OCI-LY3 (cell line): ENCODE data around the gene TOM1L2.
A peak's percentile ranks its signal among the peaks of the same experiment; 100 is the strongest.

ENCODE experiments used
- H2AFZ ChIP-seq: fragments of 200-600, 300-600 bp; shearing (Covaris generic); 2 replicates; pipeline ENCODE4 v1.6.0; 2014; ENCODE audit warnings: antibody characterized with exemption, low read depth, low read length
- H3K27ac ChIP-seq: fragments of 200-600, 300-600 bp; sonication (generic); 2 replicates; pipeline ENCODE4 v1.5.1; 2014; ENCODE audit warnings: mild to moderate bottlenecking, low read length, moderate library complexity, mixed read lengths
- H3K27me3 ChIP-seq: fragments of 200-600, 300-600 bp; sonication (generic); 2 replicates; pipeline ENCODE4 v1.6.1; 2014; ENCODE audit warnings: low read depth, low read length, mixed read lengths
- H3K36me3 ChIP-seq: fragments of 200-600, 300-600 bp; sonication (generic); replicated peaks from 2 replicates; pipeline ENCODE3; 2014; ENCODE audit warnings: low read depth, low read length, mixed read lengths
- H3K4me1 ChIP-seq: fragments of 300-600, 200-600 bp; sonication (generic); 2 replicates; pipeline ENCODE4 v1.6.1; 2014; ENCODE audit warnings: low read length, mixed read lengths
- H3K4me2 ChIP-seq: fragments of 200-600, 300-600 bp; sonication (generic); 2 replicates; pipeline ENCODE4 v1.6.1; 2014; ENCODE audit warnings: low read length, mixed read lengths
- H3K4me3 ChIP-seq: fragments of 300-600, 200-600 bp; sonication (generic); 2 replicates; pipeline ENCODE4 v1.5.1; 2014; ENCODE audit warnings: antibody characterized with exemption, mild to moderate bottlenecking, low read length, moderate library complexity
- H3K79me2 ChIP-seq: fragments of 300-600, 200-600 bp; shearing (Covaris generic); 2 replicates; pipeline ENCODE4 v1.6.1; 2014; ENCODE audit warnings: mild to moderate bottlenecking, low read length, mixed read lengths
- H3K9ac ChIP-seq: fragments of 300-600, 200-600 bp; shearing (Covaris generic); 2 replicates; pipeline ENCODE4 v1.6.0; 2014; ENCODE audit warnings: mild to moderate bottlenecking, low read length, moderate library complexity
- H3K9me3 ChIP-seq: fragments of 200-600, 300-600 bp; shearing (Covaris generic); 2 replicates; pipeline ENCODE4 v1.6.1; 2014; ENCODE audit warnings: low read length, mixed read lengths; ENCODE audit not compliant: insufficient read depth
- H4K20me1 ChIP-seq: fragments of 200-600, 300-600 bp; sonication (generic); 2 replicates; pipeline ENCODE4 v1.6.1; 2016; ENCODE audit warnings: low read length, mixed read lengths; ENCODE audit not compliant: insufficient read depth
- EZH2phosphoT487 ChIP-seq: fragments of 200-600 bp; shearing (Covaris generic); IDR thresholded peaks from 2 replicates; pipeline ENCODE4 v1.6.1; 2018; ENCODE audit warnings: antibody characterized with exemption, mixed run types, low read depth
- TF ChIP-seq, protein P1 (sequence below): fragments of 200-600, 300-600 bp; sonication (generic); IDR thresholded peaks from 2 replicates; pipeline ENCODE4 v1.5.1; 2014; ENCODE audit warnings: antibody characterized with exemption, low read length, low read depth

TOM1L2 gene

DNA sequence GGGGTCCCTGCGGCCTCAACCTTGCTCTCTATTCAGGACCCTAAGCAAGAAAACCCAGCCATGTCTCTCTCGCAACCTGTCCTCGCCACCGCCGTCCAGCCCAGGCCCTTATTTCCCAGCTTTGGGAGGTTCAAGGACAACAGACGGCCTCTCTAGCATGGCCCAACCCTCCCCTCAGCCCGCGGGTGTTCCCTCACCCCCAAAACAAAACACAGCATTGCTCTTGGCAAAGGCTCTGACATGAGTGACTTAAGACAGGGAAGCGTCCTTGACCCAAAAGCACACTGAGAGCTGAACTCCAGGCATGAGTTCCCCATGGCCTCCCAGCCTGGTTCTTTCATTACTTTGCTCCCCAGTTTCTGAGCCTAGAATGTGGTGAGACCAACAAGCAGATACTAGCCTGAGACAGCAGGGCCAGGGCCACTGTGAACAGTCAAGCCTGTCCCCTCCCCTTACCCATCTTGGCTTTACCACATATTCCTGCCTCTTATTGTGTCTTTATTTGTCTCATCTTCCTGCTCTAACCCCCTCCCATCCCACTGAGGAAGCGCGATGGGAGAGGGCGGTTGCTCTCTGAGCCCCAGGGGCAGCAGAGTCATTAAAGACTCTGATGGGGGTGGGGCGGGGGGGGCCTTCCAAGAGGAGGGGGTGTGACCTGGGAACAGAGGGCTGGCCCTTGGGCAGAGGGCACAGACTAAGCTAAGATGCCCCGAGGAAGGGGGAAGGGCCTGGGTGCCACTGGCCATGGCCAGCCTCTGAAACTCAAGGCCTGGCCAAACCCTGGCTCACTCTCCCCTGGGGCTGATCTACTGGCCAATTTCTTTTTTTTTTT lies 147.2 kb downstream of the TOM1L2 start:
- Histone ChIP-seq H3K4me2 (peak overlapping the region; percentile 82; the same call in 1 of the 2 replicates), H3K4me3 (no peak overlapping the region), H2AFZ (no peak overlapping the region), H4K20me1 (peaks cover 27% of the 10 kb centered on the region), H3K4me1 (peaks cover 28% of the 10 kb centered on the region), H3K27ac (no peak overlapping the region; the same call in 1 of the 2 replicates), H3K79me2 (peaks cover 4% of the 10 kb centered on the region; the same call in 1 of the 2 replicates), H3K27me3 (no peaks in the 10 kb centered on the region), H3K9me3 (no peaks in the 10 kb centered on the region), H3K36me3 (no peaks in the 10 kb centered on the region), H3K9ac (no peak overlapping the region)
- TF ChIP-seq, protein P1, sequence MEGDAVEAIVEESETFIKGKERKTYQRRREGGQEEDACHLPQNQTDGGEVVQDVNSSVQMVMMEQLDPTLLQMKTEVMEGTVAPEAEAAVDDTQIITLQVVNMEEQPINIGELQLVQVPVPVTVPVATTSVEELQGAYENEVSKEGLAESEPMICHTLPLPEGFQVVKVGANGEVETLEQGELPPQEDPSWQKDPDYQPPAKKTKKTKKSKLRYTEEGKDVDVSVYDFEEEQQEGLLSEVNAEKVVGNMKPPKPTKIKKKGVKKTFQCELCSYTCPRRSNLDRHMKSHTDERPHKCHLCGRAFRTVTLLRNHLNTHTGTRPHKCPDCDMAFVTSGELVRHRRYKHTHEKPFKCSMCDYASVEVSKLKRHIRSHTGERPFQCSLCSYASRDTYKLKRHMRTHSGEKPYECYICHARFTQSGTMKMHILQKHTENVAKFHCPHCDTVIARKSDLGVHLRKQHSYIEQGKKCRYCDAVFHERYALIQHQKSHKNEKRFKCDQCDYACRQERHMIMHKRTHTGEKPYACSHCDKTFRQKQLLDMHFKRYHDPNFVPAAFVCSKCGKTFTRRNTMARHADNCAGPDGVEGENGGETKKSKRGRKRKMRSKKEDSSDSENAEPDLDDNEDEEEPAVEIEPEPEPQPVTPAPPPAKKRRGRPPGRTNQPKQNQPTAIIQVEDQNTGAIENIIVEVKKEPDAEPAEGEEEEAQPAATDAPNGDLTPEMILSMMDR = no peak
- TF ChIP-seq EZH2phosphoT487 = no peak

DNA sequence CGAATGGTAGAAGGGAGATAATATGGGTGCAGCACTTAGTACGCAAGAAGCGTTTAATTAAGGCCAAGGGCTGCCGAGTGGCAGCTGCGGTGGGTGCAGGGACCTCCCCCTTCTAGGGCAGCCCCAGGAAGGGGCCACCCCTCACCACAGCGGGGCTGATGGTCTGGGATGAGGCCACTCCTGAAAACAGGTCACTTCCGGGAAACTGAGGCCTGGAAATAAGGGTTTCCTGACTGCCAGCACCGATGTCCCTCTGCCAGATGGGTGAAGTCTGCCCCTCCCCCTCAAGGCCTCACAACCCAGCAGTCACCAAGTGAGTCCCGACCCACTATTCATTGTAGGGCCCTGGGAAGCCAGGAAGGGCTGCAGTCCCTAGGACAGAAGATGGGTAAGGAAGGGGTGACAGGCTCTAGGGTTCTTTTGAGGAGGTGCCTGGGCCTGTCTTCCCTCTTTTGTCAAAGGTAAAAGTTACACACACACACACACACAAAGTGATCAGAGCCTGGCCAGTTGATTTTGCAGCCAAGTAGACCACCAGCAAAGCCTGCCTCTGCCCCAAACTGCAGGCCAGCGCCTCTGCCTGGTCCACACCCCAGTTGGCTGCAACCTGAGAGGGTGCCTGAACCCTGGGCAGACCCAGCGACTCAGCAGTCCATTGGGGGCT lies 147.9 kb downstream of the TOM1L2 start:
- peak overlapping the region; percentile 81 for H3K27ac ChIP-seq
- no peak overlapping the region for H2AFZ ChIP-seq
- H3K4me2 ChIP-seq = peak overlapping the region; percentile 82
- H3K36me3 ChIP-seq = peaks cover 1% of the 10 kb centered on the region
- peak overlapping the region; percentile 74 for H3K4me3 ChIP-seq
- no peaks in the 10 kb centered on the region for H3K27me3 ChIP-seq
- TF ChIP-seq, protein P1 = no peak
- TF ChIP-seq EZH2phosphoT487 = no peak
- H4K20me1 ChIP-seq = peaks cover 31% of the 10 kb centered on the region
- peaks cover 34% of the 10 kb centered on the region for H3K4me1 ChIP-seq
- peak overlapping the region; percentile 71 for H3K9ac ChIP-seq
- peaks cover 4% of the 10 kb centered on the region; the same call in 1 of the 2 replicates for H3K79me2 ChIP-seq
- H3K9me3 ChIP-seq = no peaks in the 10 kb centered on the region

DNA sequence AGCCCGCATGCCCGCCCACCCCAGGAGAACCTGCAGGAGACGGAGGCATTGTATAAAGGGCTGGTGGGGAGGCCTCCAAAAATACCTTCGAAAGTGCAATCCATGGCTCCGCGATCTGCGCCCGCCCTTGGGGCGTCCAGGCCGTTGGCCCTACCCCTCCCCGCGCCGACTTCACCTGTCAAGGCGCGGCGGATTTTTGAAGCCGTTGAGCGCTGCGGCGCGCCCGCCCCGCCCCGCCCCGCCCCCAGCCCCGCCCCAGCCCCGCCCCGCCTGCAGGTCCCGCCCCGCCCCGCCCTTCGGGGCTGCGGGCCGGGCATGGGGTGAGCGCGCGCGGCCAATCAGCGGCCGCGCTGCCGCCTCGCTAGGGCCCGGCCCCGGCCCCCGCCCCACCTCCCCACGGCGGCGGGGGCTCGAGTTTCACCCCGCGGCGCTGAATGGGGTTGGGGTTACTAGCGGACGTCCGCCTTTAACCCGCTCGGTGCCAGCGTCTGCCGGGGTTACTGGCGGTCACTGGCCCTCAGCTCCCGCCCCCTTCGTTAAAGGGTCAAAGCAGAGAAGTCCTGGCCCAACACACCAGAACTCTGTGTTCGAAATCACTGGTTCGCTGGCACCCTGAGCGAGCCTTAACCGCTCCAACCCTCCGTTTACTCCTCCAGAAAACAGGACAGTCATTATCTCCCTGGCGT lies 148.6 kb downstream of the TOM1L2 start:
- H3K27me3 ChIP-seq = no peaks in the 10 kb centered on the region
- peak overlapping the region; percentile 82 for H3K4me2 ChIP-seq
- peaks cover 8% of the 10 kb centered on the region for H3K36me3 ChIP-seq
- H3K4me1 ChIP-seq = peaks cover 37% of the 10 kb centered on the region
- H3K79me2 ChIP-seq = peaks cover 4% of the 10 kb centered on the region; the same call in 1 of the 2 replicates
- H3K4me3 ChIP-seq = peak overlapping the region; percentile 74
- H3K27ac ChIP-seq = peak overlapping the region; percentile 81
- H3K9me3 ChIP-seq = no peaks in the 10 kb centered on the region
- peaks cover 34% of the 10 kb centered on the region for H4K20me1 ChIP-seq
- no peak for TF ChIP-seq EZH2phosphoT487
- TF ChIP-seq, protein P1 = no peak
- H2AFZ ChIP-seq = no peak overlapping the region
- H3K9ac ChIP-seq = peak overlapping the region; percentile 71
